K562 (cell line): Measurements from ENCODE around the gene NDUFA13. TPM values are rescaled to one million over a fixed set of nuclear protein-coding genes. Genes with fewer than 3 reads are reported as not detected.
A peak's percentile ranks its signal among the peaks of the same experiment; 100 is the strongest.

ENCODE experiments used
- ATAC-seq: fragments of 200-7000 bp; cut with Tn5 transposase; 3 replicates; pipeline ENCODE4 v1.9.1; 2020; ENCODE audit warnings: moderate library complexity
- BruUV-seq: library from RNA; stranded (reverse); fragments of 400-500 nt; replicated peaks from 2 replicates; lab custom pipeline; 2021; lab: Mats Ljungman, UMichigan
- CTCF ChIA-PET: fragments of 300-600 bp; formaldehyde crosslinking; extraction: SDS; loops from one replicate; lab custom pipeline; 2021; ENCODE audit warnings: low intra/inter-chr PET ratio; lab: Yijun Ruan, JAX
- POLR2A ChIA-PET: fragments of 300-600, 350-650 bp; sonication (Branson Sonifier 250); formaldehyde crosslinking; extraction: SDS; loops from one replicate; lab custom pipeline; 2021; ENCODE audit warnings: antibody characterized with exemption, inconsistent platforms; lab: Yijun Ruan, JAX
- DNase-seq, 4 experiments: peaks; one replicate each; pipeline versions ENCODE4 v3.0.0 to v3.0.0-alpha.2; 2011 to 2018; ENCODE audit warnings: low spot score in 3 of 4, mixed read lengths in 3 of 4; ENCODE audit errors: extremely low read depth in 1 of 4
- FAIRE-seq: peaks from 2 replicates; lab custom pipeline; 2011; peaks lifted over from hg19 to GRCh38; lab: Jason Lieb, UNC
- H2AFZ ChIP-seq: 2 replicates; pipeline ENCODE4 v1.6.0; 2011; ENCODE audit warnings: low read depth, low read length, control low read depth, inconsistent platforms
- H3K27ac ChIP-seq: fragments of 200-600 bp; 3 replicates; pipeline ENCODE4 v1.8.0; 2011; ENCODE audit warnings: low read depth, mild to moderate bottlenecking, control low read depth, inconsistent platforms, low read length, moderate library complexity, mixed read lengths; ENCODE audit errors: extremely low read depth
- H3K27me3 ChIP-seq, 2 experiments: fragments of 300-600 bp in 1 of 2; 2 replicates in 1 of 2; 3 replicates in 1 of 2; pipeline versions ENCODE4 v1.6.0 to v1.8.0; 2011; ENCODE audit warnings: inconsistent platforms in 2 of 2, low read length in 2 of 2, mild to moderate bottlenecking in 1 of 2, mixed read lengths in 1 of 2, moderate library complexity in 1 of 2; ENCODE audit not compliant: control insufficient read depth in 2 of 2, insufficient read depth in 2 of 2
- H3K36me3 ChIP-seq: fragments of 300-600 bp; 3 replicates; pipeline ENCODE4 v1.8.0; 2011; ENCODE audit warnings: mild to moderate bottlenecking, low read length, inconsistent platforms; ENCODE audit not compliant: control insufficient read depth, insufficient read depth
- H3K4me1 ChIP-seq, 2 experiments: fragments of 200-600 bp in 1 of 2; replicated peaks in 1 of 2; 2 replicates in 1 of 2; 3 replicates in 1 of 2; pipeline versions ENCODE4 v1.5.1 to v1.8.0; 2011; ENCODE audit warnings: inconsistent platforms in 2 of 2, low read length in 2 of 2, mild to moderate bottlenecking in 1 of 2, mixed read lengths in 1 of 2, moderate library complexity in 1 of 2; ENCODE audit not compliant: control insufficient read depth in 2 of 2, insufficient read depth in 2 of 2
- H3K4me2 ChIP-seq: 2 replicates; pipeline ENCODE4 v1.6.1; 2011; ENCODE audit warnings: low read length, control low read depth, inconsistent platforms, mixed read lengths; ENCODE audit not compliant: insufficient read depth
- H3K4me3 ChIP-seq: fragments of 200-600 bp; sonication (generic), shearing (Covaris generic); 2 replicates; pipeline ENCODE4 v1.5.1; 2016; ENCODE audit warnings: control low read depth, inconsistent platforms
- H3K79me2 ChIP-seq: fragments of 200-600 bp; 3 replicates; pipeline ENCODE4 v1.8.0; 2011; ENCODE audit warnings: low read length, inconsistent platforms; ENCODE audit not compliant: control insufficient read depth, insufficient read depth
- H3K9ac ChIP-seq, 2 experiments: 2 replicates each; pipeline versions ENCODE4 v1.6.0 to v1.6.1; 2011; ENCODE audit warnings: low read depth in 2 of 2, low read length in 2 of 2, control low read depth in 1 of 2, inconsistent platforms in 1 of 2, mild to moderate bottlenecking in 1 of 2, mixed read lengths in 1 of 2; ENCODE audit not compliant: insufficient read depth in 1 of 2
- H3K9me1 ChIP-seq: one replicate; pipeline ENCODE4 v1.6.0; 2011; ENCODE audit warnings: inconsistent platforms, mild to moderate bottlenecking, low read length, moderate library complexity; ENCODE audit not compliant: control insufficient read depth, insufficient read depth
- H3K9me3 ChIP-seq: replicated peaks from 2 replicates; pipeline ENCODE4 v1.5.1; 2011; ENCODE audit warnings: low read depth, low read length, inconsistent platforms; ENCODE audit not compliant: control insufficient read depth, insufficient read depth
- H4K20me1 ChIP-seq: replicated peaks from 2 replicates; pipeline ENCODE4 v1.6.1; 2011; ENCODE audit warnings: low read length, inconsistent platforms, mixed read lengths; ENCODE audit not compliant: control insufficient read depth, insufficient read depth
- LARP7 ChIP-seq: fragments of 450-650 bp; IDR thresholded peaks from 2 replicates; pipeline ENCODE4 v1.6.1; 2016
- POLR2G ChIP-seq: fragments of 200-400 bp; formaldehyde crosslinking; IDR thresholded peaks from 2 replicates; pipeline ENCODE4 v1.6.1; 2017; ENCODE audit warnings: low read depth, mild to moderate bottlenecking, antibody characterized with exemption, low read length, moderate library complexity
- ZNF512 ChIP-seq: IDR thresholded peaks from 2 replicates; pipeline ENCODE4 v1.6.1; 2016; ENCODE audit warnings: missing genetic modification characterization, missing compliant biosample characterization
- WGBS: fragments of 100-300 bp; shearing (Covaris generic); methylation state at CpG from one replicate; pipeline ENCODE4 v1.1.6; 2016; ENCODE audit warnings: low coverage, mixed read lengths; ENCODE audit not compliant: insufficient coverage; ENCODE audit errors: missing lambda C conversion rate; 5-methylcytosine and 5-hydroxymethylcytosine counted together
- in situ Hi-C: fragments of 300-500 bp; cut with MboI; formaldehyde crosslinking; loops from 4 replicates; pipeline ENCODE4 v1.15.0; 2018; ENCODE audit warnings: inconsistent platforms, mixed read lengths
- intact Hi-C: fragments of 100-400 bp; cut with micrococcal nuclease; formaldehyde crosslinking; loops from 2 replicates; pipeline ENCODE4 v1.14.2; 2022
- polyA plus RNA-seq, 8 experiments: library from polyadenylated mRNA; depleted of rRNA in 4 of 8; stranded (reverse) in 5 of 8; unstranded in 3 of 8; fragments of >200 nt; fragmentation: Nextera tagmentation in 2 of 8; fragmentation: Illumina TruSeq in 1 of 8; extraction: Ambion mirVana in 2 of 8; extraction: Trizol in 1 of 8; gene quantifications; 2 replicates each; pipeline versions ENCODE4 v1.2.1 to v1.2.3, GENCODE V29; 2011 to 2014; ENCODE audit warnings: inconsistent platforms in 1 of 8, missing spikeins in 1 of 8
- total RNA-seq, 7 experiments: library from RNA; depleted of rRNA in 6 of 7; stranded (reverse); fragments of >200 nt in 6 of 7; fragmentation: Illumina TruSeq in 2 of 7; extraction: Trizol in 2 of 7; gene quantifications; 2 replicates each; pipeline versions ENCODE4 v1.2.1 to v1.2.3, GENCODE V29; 2011 to 2021; ENCODE audit warnings: low replicate concordance in 1 of 7

NDUFA13 gene
- total and polyA plus RNA-seq, 9 of the 15 experiments (the other 6 are each of a cell fraction or from before 2014, with no cell fraction given), result 146 to 596 (median 429) TPM

- no peak for TF ChIP-seq ZNF512
These were observed 7.8 kb upstream of the NDUFA13 start (continued) for GRCh38 chr19:19508217-19508616.

GRCh38 chr19:19510432-19510831 is 5.6 kb upstream of the NDUFA13 start:
- no peak for DNase-seq
- Histone ChIP-seq H3K27me3 (no peaks in the 10 kb centered on the region), H4K20me1 (no peaks in the 10 kb centered on the region), H3K4me3 (no peak overlapping the region), H3K4me1 (peaks cover 0 to 21% of the 10 kb centered on the region in 2 experiments; a peak in 2 of 5 replicates), H3K9me1 (no peaks in the 10 kb centered on the region), H3K36me3 (peaks cover 22% of the 10 kb centered on the region; the same call in 2 of the 3 replicates), H3K27ac (no peak overlapping the region), H3K4me2 (no peak overlapping the region), H3K9me3 (no peaks in the 10 kb centered on the region; the same call in none of the 2 replicates), H2AFZ (no peak overlapping the region), H3K79me2 (no peaks in the 10 kb centered on the region), H3K9ac (no peak overlapping the region)
- 0 out of 2 replicates have a peak, but pooled peaks have one; percentile 34 for TF ChIP-seq POLR2G
- no peak for TF ChIP-seq LARP7
- no peak for FAIRE-seq
- ChIA-PET POLR2A (interaction anchor here (0.7 kb wide), 1 partner anchor 191 kb away, joined by 3 read pairs; the partner anchor contains the start of gene SUGP1), CTCF (no interaction called here)
- intact Hi-C loops (no loop called here), in situ Hi-C loops (no loop called here)
- peak; percentile 10 for ATAC-seq
- WGBS, result 24% methylated on average over 6 of the region's 6 CpGs
- no TSS peak for BruUV-seq
